HEK293 (cell line): Measurements from ENCODE around the gene ITPKC.

Experiments used
- CTCF ChIA-PET: fragments of 350-600 bp; formaldehyde crosslinking; extraction: SDS; loops from one replicate; lab custom pipeline; 2021; ENCODE audit warnings: antibody characterized with exemption; lab: Yijun Ruan, JAX
- POLR2A ChIA-PET: fragments of 300-600 bp; formaldehyde crosslinking; extraction: SDS; loops from one replicate; lab custom pipeline; 2020; ENCODE audit warnings: antibody characterized with exemption, inconsistent platforms; lab: Yijun Ruan, JAX
- H3K27ac ChIP-seq: fragments of 200-500 bp; sonication (Bioruptor generic); 2 replicates; pipeline ENCODE4 v1.5.1; 2014; ENCODE audit warnings: low read depth, low read length, control low read depth, inconsistent platforms; ENCODE audit errors: extremely low read depth
- H3K36me3 ChIP-seq, 2 experiments: fragments of 200-500 bp in 1 of 2; sonication (Bioruptor generic) in 1 of 2; 1 replicate in 1 of 2; 2 replicates in 1 of 2; pipeline ENCODE4 v1.5.1; 2014 to 2017; ENCODE audit warnings: inconsistent platforms in 2 of 2, low read length in 2 of 2; ENCODE audit not compliant: control insufficient read depth in 2 of 2, insufficient read depth in 1 of 2
- H3K4me1 ChIP-seq: fragments of 200-500 bp; sonication (Bioruptor generic); 2 replicates; pipeline ENCODE4 v1.5.1; 2014; ENCODE audit warnings: mild to moderate bottlenecking, low read length, inconsistent platforms; ENCODE audit not compliant: control insufficient read depth, insufficient read depth
- H3K4me3 ChIP-seq: 2 replicates; pipeline ENCODE4 v1.5.1; 2011; ENCODE audit warnings: low read depth, mild to moderate bottlenecking, control low read depth, low read length, moderate library complexity
- H3K9me3 ChIP-seq: fragments of 200-500 bp; sonication (Bioruptor generic); 2 replicates; pipeline ENCODE4 v1.5.1; 2014; ENCODE audit warnings: low read depth, low read length, inconsistent platforms; ENCODE audit not compliant: control insufficient read depth, insufficient read depth
- BCL11A ChIP-seq: fragments of 450-650 bp; formaldehyde crosslinking; IDR thresholded peaks from 2 replicates; pipeline ENCODE4 v1.5.1; 2016; ENCODE audit warnings: low read depth, missing biosample characterization, missing genetic modification characterization
- GLIS1 ChIP-seq: fragments of 450-650 bp; formaldehyde crosslinking; IDR thresholded peaks from 2 replicates; pipeline ENCODE4 v1.5.1; 2016; ENCODE audit warnings: missing biosample characterization, missing genetic modification characterization
- KLF8 ChIP-seq: fragments of 450-650 bp; formaldehyde crosslinking; IDR thresholded peaks from 2 replicates; pipeline ENCODE4 v1.5.1; 2016; ENCODE audit warnings: missing biosample characterization, missing genetic modification characterization
- WT1 ChIP-seq: fragments of 450-650 bp; formaldehyde crosslinking; IDR thresholded peaks from 2 replicates; pipeline ENCODE4 v1.5.1; 2016; ENCODE audit warnings: missing biosample characterization, missing genetic modification characterization
- ZIC2 ChIP-seq: fragments of 450-650 bp; formaldehyde crosslinking; IDR thresholded peaks from 2 replicates; pipeline ENCODE4 v1.5.1; 2016; ENCODE audit warnings: missing biosample characterization, missing genetic modification characterization
- ZNF174 ChIP-seq: fragments of 450-650 bp; formaldehyde crosslinking; IDR thresholded peaks from 2 replicates; pipeline ENCODE4 v1.5.0; 2017; ENCODE audit warnings: missing biosample characterization, mild to moderate bottlenecking, missing genetic modification characterization
- ZNF202 ChIP-seq: fragments of 450-650 bp; formaldehyde crosslinking; IDR thresholded peaks from 2 replicates; pipeline ENCODE4 v1.5.1; 2016; ENCODE audit warnings: missing biosample characterization, missing genetic modification characterization, borderline replicate concordance
- ZNF335 ChIP-seq: fragments of 450-650 bp; formaldehyde crosslinking; conservative IDR thresholded peaks from 2 replicates; pipeline ENCODE4 v1.5.1; 2016; ENCODE audit warnings: missing biosample characterization, missing genetic modification characterization
- ZNF558 ChIP-seq: fragments of 450-650 bp; formaldehyde crosslinking; IDR thresholded peaks from 2 replicates; pipeline ENCODE4 v1.5.1; 2016; ENCODE audit warnings: missing biosample characterization, missing genetic modification characterization
- ZNF571 ChIP-seq: fragments of 450-650 bp; formaldehyde crosslinking; IDR thresholded peaks from 2 replicates; pipeline ENCODE4 v1.5.0; 2017; ENCODE audit warnings: missing biosample characterization, missing genetic modification characterization
- ZNF600 ChIP-seq: fragments of 450-650 bp; formaldehyde crosslinking; IDR thresholded peaks from 2 replicates; pipeline ENCODE4 v1.5.1; 2016; ENCODE audit warnings: missing biosample characterization, missing genetic modification characterization
- ZNF768 ChIP-seq: fragments of 450-650 bp; formaldehyde crosslinking; IDR thresholded peaks from 2 replicates; pipeline ENCODE4 v1.5.1; 2018; ENCODE audit warnings: missing biosample characterization, mild to moderate bottlenecking, missing genetic modification characterization
- TF ChIP-seq, protein P1 (sequence below): fragments of 450-650 bp; IDR thresholded peaks from 2 replicates; pipeline ENCODE4 v1.5.1; 2018; ENCODE audit warnings: missing biosample characterization, mild to moderate bottlenecking, missing genetic modification characterization
- TF ChIP-seq, protein P2 (sequence below): IDR thresholded peaks from 2 replicates; pipeline ENCODE4 v1.6.1; 2011; ENCODE audit warnings: mild to moderate bottlenecking, low read depth, low read length, borderline replicate concordance
- TF ChIP-seq, protein P3 (sequence below): fragments of 450-650 bp; formaldehyde crosslinking; conservative IDR thresholded peaks from 2 replicates; pipeline ENCODE4 v1.5.1; 2016; ENCODE audit warnings: low read depth, missing biosample characterization, missing genetic modification characterization
- TF ChIP-seq, protein P4 (sequence below): fragments of 450-650 bp; formaldehyde crosslinking; IDR thresholded peaks from 2 replicates; pipeline ENCODE4 v1.5.1; 2017; ENCODE audit warnings: missing biosample characterization, missing genetic modification characterization
- TF ChIP-seq, protein P5 (sequence below): fragments of 450-650 bp; formaldehyde crosslinking; IDR thresholded peaks from 2 replicates; pipeline ENCODE4 v1.5.1; 2016; ENCODE audit warnings: missing biosample characterization, missing genetic modification characterization
- TF ChIP-seq, protein P6 (sequence below): fragments of 450-650 bp; formaldehyde crosslinking; IDR thresholded peaks from 2 replicates; pipeline ENCODE4 v1.5.1; 2017; ENCODE audit warnings: missing biosample characterization, missing genetic modification characterization

ITPKC gene

DNA sequence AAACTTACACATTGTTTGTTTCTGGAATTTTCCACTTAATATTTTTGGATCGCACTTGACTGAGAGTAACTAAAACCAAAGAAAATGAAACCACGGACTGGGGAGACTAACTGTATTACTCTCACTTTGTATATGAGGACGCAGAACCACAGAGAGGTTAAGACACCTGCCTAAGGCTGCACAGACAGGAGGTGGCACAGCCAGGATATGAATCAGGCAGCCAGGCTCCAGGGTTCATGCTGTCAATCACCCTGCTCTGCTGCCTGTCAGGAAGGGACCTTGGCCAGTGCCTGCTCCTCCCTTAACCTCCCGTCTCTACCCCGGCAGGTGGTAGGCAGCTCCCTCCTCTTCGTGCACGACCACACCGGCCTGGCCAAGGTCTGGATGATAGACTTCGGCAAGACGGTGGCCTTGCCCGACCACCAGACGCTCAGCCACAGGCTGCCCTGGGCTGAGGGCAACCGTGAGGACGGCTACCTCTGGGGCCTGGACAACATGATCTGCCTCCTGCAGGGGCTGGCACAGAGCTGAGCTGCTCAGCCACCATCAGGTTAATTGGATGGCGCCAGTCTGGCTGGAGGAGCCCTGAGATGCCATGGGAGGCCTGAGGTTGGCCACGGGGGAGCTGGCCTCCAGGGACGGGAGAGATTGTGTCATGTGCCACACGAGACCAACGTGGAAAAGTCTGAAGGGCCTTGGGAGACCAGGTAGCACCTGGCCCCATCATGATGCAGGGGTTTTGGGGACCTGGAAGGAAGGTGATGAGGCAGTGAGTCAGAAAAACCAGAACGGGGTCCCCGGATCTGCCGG, 22.3 kb downstream of the ITPKC start:
- Histone ChIP-seq H3K4me1 (no peaks in the 10 kb centered on the region), H3K4me3 (no peak overlapping the region), H3K9me3 (no peaks in the 10 kb centered on the region), H3K36me3 (peaks cover 64 to 77% of the 10 kb centered on the region in 2 experiments), H3K27ac (no peak overlapping the region)
- POLR2A ChIA-PET, result interaction anchor here (0.5 to 3.5 kb wide), 2 partner anchors 12 to 16 kb away, joined by 6 to 30 read pairs; partner anchors contain the start of genes ACTMAP and SNRPA
- CTCF ChIA-PET, result interaction anchor here (0.6 kb wide), 1 partner anchor 239 kb away, joined by 3 read pairs; no protein-coding TSS in a partner anchor
- TF ChIP-seq, protein P1, sequence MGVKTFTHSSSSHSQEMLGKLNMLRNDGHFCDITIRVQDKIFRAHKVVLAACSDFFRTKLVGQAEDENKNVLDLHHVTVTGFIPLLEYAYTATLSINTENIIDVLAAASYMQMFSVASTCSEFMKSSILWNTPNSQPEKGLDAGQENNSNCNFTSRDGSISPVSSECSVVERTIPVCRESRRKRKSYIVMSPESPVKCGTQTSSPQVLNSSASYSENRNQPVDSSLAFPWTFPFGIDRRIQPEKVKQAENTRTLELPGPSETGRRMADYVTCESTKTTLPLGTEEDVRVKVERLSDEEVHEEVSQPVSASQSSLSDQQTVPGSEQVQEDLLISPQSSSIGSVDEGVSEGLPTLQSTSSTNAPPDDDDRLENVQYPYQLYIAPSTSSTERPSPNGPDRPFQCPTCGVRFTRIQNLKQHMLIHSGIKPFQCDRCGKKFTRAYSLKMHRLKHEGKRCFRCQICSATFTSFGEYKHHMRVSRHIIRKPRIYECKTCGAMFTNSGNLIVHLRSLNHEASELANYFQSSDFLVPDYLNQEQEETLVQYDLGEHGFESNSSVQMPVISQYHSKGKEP (tag by site-specific recombination), result no peak
- TF ChIP-seq ZNF558 (tag by site-specific recombination) (no peak), GLIS1 (peak; percentile 88), ZNF174 (tag by site-specific recombination) (no peak), ZIC2 (tag by site-specific recombination) (peak; percentile 46), ZNF571 (tag by site-specific recombination) (no peak), ZNF768 (tag by site-specific recombination) (peak; percentile 97; the same call in 1 of the 2 replicates), ZNF600 (tag by site-specific recombination) (peak; percentile 40; the same call in 1 of the 2 replicates), KLF8 (tag by site-specific recombination) (no peak), ZNF202 (tag by site-specific recombination) (no peak), BCL11A (tag by site-specific recombination) (no peak), WT1 (peak; percentile 43), ZNF335 (tag by site-specific recombination) (peak; percentile 74)
- TF ChIP-seq, protein P2, sequence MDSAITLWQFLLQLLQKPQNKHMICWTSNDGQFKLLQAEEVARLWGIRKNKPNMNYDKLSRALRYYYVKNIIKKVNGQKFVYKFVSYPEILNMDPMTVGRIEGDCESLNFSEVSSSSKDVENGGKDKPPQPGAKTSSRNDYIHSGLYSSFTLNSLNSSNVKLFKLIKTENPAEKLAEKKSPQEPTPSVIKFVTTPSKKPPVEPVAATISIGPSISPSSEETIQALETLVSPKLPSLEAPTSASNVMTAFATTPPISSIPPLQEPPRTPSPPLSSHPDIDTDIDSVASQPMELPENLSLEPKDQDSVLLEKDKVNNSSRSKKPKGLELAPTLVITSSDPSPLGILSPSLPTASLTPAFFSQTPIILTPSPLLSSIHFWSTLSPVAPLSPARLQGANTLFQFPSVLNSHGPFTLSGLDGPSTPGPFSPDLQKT, result no peak
- TF ChIP-seq, protein P3, sequence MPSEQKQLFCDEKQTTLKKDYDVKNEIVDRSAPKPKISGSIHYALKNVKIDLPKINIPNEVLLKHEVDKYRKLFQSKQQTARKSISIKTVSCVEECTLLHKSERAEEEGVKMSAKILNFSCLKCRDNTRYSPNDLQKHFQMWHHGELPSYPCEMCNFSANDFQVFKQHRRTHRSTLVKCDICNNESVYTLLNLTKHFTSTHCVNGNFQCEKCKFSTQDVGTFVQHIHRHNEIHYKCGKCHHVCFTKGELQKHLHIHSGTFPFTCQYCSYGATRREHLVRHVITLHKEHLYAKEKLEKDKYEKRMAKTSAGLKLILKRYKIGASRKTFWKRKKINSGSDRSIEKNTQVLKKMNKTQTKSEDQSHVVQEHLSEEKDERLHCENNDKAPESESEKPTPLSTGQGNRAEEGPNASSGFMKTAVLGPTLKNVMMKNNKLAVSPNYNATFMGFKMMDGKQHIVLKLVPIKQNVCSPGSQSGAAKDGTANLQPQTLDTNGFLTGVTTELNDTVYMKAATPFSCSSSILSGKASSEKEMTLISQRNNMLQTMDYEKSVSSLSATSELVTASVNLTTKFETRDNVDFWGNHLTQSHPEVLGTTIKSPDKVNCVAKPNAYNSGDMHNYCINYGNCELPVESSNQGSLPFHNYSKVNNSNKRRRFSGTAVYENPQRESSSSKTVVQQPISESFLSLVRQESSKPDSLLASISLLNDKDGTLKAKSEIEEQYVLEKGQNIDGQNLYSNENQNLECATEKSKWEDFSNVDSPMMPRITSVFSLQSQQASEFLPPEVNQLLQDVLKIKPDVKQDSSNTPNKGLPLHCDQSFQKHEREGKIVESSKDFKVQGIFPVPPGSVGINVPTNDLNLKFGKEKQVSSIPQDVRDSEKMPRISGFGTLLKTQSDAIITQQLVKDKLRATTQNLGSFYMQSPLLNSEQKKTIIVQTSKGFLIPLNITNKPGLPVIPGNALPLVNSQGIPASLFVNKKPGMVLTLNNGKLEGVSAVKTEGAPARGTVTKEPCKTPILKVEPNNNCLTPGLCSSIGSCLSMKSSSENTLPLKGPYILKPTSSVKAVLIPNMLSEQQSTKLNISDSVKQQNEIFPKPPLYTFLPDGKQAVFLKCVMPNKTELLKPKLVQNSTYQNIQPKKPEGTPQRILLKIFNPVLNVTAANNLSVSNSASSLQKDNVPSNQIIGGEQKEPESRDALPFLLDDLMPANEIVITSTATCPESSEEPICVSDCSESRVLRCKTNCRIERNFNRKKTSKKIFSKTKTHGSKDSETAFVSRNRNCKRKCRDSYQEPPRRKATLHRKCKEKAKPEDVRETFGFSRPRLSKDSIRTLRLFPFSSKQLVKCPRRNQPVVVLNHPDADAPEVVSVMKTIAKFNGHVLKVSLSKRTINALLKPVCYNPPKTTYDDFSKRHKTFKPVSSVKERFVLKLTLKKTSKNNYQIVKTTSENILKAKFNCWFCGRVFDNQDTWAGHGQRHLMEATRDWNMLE (tag by site-specific recombination), result no peak
- TF ChIP-seq, protein P4, sequence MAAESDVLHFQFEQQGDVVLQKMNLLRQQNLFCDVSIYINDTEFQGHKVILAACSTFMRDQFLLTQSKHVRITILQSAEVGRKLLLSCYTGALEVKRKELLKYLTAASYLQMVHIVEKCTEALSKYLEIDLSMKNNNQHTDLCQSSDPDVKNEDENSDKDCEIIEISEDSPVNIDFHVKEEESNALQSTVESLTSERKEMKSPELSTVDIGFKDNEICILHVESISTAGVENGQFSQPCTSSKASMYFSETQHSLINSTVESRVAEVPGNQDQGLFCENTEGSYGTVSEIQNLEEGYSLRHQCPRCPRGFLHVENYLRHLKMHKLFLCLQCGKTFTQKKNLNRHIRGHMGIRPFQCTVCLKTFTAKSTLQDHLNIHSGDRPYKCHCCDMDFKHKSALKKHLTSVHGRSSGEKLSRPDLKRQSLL (tag by site-specific recombination), result no peak
- TF ChIP-seq, protein P5, sequence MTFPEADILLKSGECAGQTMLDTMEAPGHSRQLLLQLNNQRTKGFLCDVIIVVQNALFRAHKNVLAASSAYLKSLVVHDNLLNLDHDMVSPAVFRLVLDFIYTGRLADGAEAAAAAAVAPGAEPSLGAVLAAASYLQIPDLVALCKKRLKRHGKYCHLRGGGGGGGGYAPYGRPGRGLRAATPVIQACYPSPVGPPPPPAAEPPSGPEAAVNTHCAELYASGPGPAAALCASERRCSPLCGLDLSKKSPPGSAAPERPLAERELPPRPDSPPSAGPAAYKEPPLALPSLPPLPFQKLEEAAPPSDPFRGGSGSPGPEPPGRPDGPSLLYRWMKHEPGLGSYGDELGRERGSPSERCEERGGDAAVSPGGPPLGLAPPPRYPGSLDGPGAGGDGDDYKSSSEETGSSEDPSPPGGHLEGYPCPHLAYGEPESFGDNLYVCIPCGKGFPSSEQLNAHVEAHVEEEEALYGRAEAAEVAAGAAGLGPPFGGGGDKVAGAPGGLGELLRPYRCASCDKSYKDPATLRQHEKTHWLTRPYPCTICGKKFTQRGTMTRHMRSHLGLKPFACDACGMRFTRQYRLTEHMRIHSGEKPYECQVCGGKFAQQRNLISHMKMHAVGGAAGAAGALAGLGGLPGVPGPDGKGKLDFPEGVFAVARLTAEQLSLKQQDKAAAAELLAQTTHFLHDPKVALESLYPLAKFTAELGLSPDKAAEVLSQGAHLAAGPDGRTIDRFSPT (tag by site-specific recombination), result no peak
- TF ChIP-seq, protein P6, sequence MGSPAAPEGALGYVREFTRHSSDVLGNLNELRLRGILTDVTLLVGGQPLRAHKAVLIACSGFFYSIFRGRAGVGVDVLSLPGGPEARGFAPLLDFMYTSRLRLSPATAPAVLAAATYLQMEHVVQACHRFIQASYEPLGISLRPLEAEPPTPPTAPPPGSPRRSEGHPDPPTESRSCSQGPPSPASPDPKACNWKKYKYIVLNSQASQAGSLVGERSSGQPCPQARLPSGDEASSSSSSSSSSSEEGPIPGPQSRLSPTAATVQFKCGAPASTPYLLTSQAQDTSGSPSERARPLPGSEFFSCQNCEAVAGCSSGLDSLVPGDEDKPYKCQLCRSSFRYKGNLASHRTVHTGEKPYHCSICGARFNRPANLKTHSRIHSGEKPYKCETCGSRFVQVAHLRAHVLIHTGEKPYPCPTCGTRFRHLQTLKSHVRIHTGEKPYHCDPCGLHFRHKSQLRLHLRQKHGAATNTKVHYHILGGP (tag by site-specific recombination), result no peak
